Astrocyte (in vitro differentiated cells and primary cell): ENCODE measurements around the gene MFAP3L. TPM values are rescaled to one million over a fixed set of nuclear protein-coding genes. Genes with fewer than 3 reads are reported as not detected.

Experiments
- DNase-seq: peaks from one replicate; pipeline ENCODE4 v3.0.0-alpha.2; 2010; ENCODE audit warnings: low read depth
- FAIRE-seq: peaks from 2 replicates; lab custom pipeline; 2011; peaks lifted over from hg19 to GRCh38; lab: Jason Lieb, UNC
- H2AFZ ChIP-seq: 2 replicates; pipeline ENCODE4 v1.6.0; 2012; ENCODE audit warnings: low read depth, low read length, inconsistent platforms
- H3K27ac ChIP-seq: 2 replicates; pipeline ENCODE4 v1.5.1; 2011; ENCODE audit warnings: low read depth, low read length, inconsistent platforms
- H3K27me3 ChIP-seq: 2 replicates; pipeline ENCODE4 v1.6.0; 2011; ENCODE audit warnings: low read length, inconsistent platforms; ENCODE audit not compliant: insufficient read depth
- H3K36me3 ChIP-seq: 2 replicates; pipeline ENCODE4 v1.5.1; 2011; ENCODE audit warnings: low read length, inconsistent platforms; ENCODE audit not compliant: insufficient read depth
- H3K4me1 ChIP-seq: 2 replicates; pipeline ENCODE4 v1.5.1; 2011; ENCODE audit warnings: low read length, inconsistent platforms; ENCODE audit not compliant: insufficient read depth
- H3K4me2 ChIP-seq: 2 replicates; pipeline ENCODE4 v1.6.0; 2012; ENCODE audit warnings: low read length, inconsistent platforms
- H3K4me3 ChIP-seq: 2 replicates; pipeline ENCODE4 v1.5.1; 2011; ENCODE audit warnings: low read depth, mild to moderate bottlenecking, low read length, inconsistent platforms; ENCODE audit not compliant: insufficient read depth
- H3K79me2 ChIP-seq: 2 replicates; pipeline ENCODE4 v1.6.0; 2012; ENCODE audit warnings: mild to moderate bottlenecking, low read length, inconsistent platforms; ENCODE audit not compliant: insufficient read depth
- H3K9ac ChIP-seq: 2 replicates; pipeline ENCODE4 v1.6.0; 2012; ENCODE audit warnings: mild to moderate bottlenecking, low read length, inconsistent platforms
- H3K9me3 ChIP-seq: 2 replicates; pipeline ENCODE4 v1.5.1; 2012; ENCODE audit warnings: low read depth, mild to moderate bottlenecking, low read length, inconsistent platforms; ENCODE audit not compliant: insufficient read depth
- H4K20me1 ChIP-seq: 2 replicates; pipeline ENCODE4 v1.6.0; 2012; ENCODE audit warnings: low read length, inconsistent platforms; ENCODE audit not compliant: insufficient read depth
- H3K27ac Mint-ChIP-seq: one replicate; pipeline ENCODE4 v1.8.0; 2021; ENCODE audit warnings: mild to moderate bottlenecking, mixed read lengths; ENCODE audit not compliant: unreplicated experiment
- H3K27me3 Mint-ChIP-seq: one replicate; pipeline ENCODE4 v1.8.0; 2021; ENCODE audit warnings: low read depth, mixed read lengths; ENCODE audit not compliant: unreplicated experiment
- H3K36me3 Mint-ChIP-seq: one replicate; pipeline ENCODE4 v1.8.0; 2021; ENCODE audit warnings: low read depth, mixed read lengths; ENCODE audit not compliant: unreplicated experiment
- H3K4me1 Mint-ChIP-seq: one replicate; pipeline ENCODE4 v1.8.0; 2021; ENCODE audit warnings: low read depth, mixed read lengths; ENCODE audit not compliant: unreplicated experiment
- H3K4me3 Mint-ChIP-seq: one replicate; pipeline ENCODE4 v1.8.0; 2021; ENCODE audit warnings: mild to moderate bottlenecking, moderate library complexity, mixed read lengths; ENCODE audit not compliant: unreplicated experiment
- H3K9me3 Mint-ChIP-seq: one replicate; pipeline ENCODE4 v1.8.0; 2021; ENCODE audit warnings: mild to moderate bottlenecking, mixed read lengths; ENCODE audit not compliant: unreplicated experiment
- EZH2 ChIP-seq: IDR thresholded peaks from 2 replicates; pipeline ENCODE4 v1.6.1; 2012; ENCODE audit warnings: mild to moderate bottlenecking, low read length, inconsistent platforms; ENCODE audit not compliant: insufficient read depth
- total RNA-seq: library from RNA; stranded (reverse); gene quantifications from 2 replicates; pipeline ENCODE4 v1.2.1, GENCODE V29; 2021
- TF ChIP-seq, protein P1 (sequence below): IDR thresholded peaks from 2 replicates; pipeline ENCODE4 v1.5.1; 2011; ENCODE audit warnings: low read depth, mild to moderate bottlenecking, inconsistent platforms, low read length, moderate library complexity; ENCODE audit not compliant: insufficient read depth

MFAP3L gene
- total RNA-seq, 1 donor from 2014 or later = 30.2 TPM

DNA sequence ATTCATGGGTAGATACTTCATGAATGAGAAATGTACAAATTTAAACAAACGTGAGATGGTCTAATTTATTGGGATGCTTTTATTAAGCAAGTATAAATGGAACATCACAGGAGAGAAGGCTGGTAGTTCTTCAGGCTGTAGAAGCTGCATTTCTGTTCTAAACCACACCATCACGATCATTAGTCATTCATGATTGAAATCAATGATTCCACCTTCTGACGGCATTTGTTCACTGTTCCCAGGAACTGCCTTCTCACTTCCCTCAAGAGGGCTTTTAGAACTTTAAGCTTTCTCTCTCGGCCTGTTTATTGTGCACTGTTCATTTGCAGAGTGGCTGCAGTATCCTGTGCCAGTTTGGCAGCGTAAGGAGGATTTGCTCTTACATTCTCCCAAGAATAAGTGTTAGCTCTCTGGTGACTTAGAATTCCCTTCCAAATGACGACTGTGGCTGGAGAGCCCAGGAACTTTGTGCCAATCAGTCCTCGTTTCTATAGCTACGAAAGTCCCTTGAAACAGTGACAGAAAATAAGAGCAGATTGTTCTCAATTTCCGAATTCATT is 54.7 kb downstream of the MFAP3L start:
- no peaks in the 10 kb centered on the region for H3K27me3 Mint-ChIP-seq
- no peaks in the 10 kb centered on the region for H3K9me3 Mint-ChIP-seq
- Histone ChIP-seq H2AFZ (peak overlapping the region; percentile 8), H4K20me1 (no peaks in the 10 kb centered on the region), H3K4me2 (peak overlapping the region; percentile 22), H3K27ac (no peak overlapping the region), H3K4me3 (no peak overlapping the region), H3K9ac (no peak overlapping the region), H3K9me3 (no peaks in the 10 kb centered on the region), H3K27me3 (no peaks in the 10 kb centered on the region), H3K79me2 (no peaks in the 10 kb centered on the region), H3K4me1 (peaks cover 15% of the 10 kb centered on the region), H3K36me3 (no peaks in the 10 kb centered on the region)
- H3K4me3 Mint-ChIP-seq = no peak overlapping the region
- no peaks in the 10 kb centered on the region for H3K36me3 Mint-ChIP-seq
- TF ChIP-seq EZH2 = no peak
- TF ChIP-seq, protein P1, sequence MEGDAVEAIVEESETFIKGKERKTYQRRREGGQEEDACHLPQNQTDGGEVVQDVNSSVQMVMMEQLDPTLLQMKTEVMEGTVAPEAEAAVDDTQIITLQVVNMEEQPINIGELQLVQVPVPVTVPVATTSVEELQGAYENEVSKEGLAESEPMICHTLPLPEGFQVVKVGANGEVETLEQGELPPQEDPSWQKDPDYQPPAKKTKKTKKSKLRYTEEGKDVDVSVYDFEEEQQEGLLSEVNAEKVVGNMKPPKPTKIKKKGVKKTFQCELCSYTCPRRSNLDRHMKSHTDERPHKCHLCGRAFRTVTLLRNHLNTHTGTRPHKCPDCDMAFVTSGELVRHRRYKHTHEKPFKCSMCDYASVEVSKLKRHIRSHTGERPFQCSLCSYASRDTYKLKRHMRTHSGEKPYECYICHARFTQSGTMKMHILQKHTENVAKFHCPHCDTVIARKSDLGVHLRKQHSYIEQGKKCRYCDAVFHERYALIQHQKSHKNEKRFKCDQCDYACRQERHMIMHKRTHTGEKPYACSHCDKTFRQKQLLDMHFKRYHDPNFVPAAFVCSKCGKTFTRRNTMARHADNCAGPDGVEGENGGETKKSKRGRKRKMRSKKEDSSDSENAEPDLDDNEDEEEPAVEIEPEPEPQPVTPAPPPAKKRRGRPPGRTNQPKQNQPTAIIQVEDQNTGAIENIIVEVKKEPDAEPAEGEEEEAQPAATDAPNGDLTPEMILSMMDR = no peak
- peak; percentile 75 for DNase-seq
- peaks cover 36% of the 10 kb centered on the region for H3K4me1 Mint-ChIP-seq
- H3K27ac Mint-ChIP-seq = peak overlapping the region; percentile 42
- peak; percentile 39 for FAIRE-seq

DNA sequence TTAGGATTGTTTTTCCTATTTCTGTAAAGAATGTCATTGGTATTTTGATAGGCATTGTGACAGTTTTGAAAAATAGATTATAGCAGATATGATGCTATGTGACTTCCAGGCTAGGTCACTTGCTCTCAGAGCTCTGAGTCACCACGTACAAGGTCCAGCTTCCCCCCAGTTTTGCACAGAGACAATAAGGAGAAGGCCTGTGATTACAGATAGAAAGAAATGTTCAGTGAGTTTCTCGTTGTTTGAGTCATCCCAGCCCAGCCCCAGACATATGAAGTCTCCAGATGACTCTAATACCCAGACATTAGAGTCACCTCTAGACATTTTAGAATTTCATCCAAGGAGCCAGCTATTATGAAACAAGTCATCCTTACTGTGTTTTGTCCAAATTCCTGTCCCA is 57.2 kb downstream of the MFAP3L start:
- Histone ChIP-seq H4K20me1 (no peaks in the 10 kb centered on the region), H3K4me2 (peak overlapping the region; percentile 33), H3K4me1 (peaks cover 21% of the 10 kb centered on the region), H3K79me2 (no peaks in the 10 kb centered on the region), H3K9ac (no peak overlapping the region), H3K4me3 (no peak overlapping the region), H3K27me3 (no peaks in the 10 kb centered on the region), H2AFZ (no peak overlapping the region), H3K36me3 (no peaks in the 10 kb centered on the region), H3K27ac (peak overlapping the region; percentile 77), H3K9me3 (no peaks in the 10 kb centered on the region)
- Mint-ChIP-seq H3K27me3 (no peaks in the 10 kb centered on the region), H3K27ac (peak overlapping the region; percentile 98), H3K9me3 (peaks cover 3% of the 10 kb centered on the region), H3K4me3 (no peak overlapping the region), H3K36me3 (no peaks in the 10 kb centered on the region), H3K4me1 (peaks cover 39% of the 10 kb centered on the region)
- DNase-seq = peak; percentile 89
- no peak for FAIRE-seq
- no peak for TF ChIP-seq EZH2
- TF ChIP-seq, protein P1 = no peak

DNA sequence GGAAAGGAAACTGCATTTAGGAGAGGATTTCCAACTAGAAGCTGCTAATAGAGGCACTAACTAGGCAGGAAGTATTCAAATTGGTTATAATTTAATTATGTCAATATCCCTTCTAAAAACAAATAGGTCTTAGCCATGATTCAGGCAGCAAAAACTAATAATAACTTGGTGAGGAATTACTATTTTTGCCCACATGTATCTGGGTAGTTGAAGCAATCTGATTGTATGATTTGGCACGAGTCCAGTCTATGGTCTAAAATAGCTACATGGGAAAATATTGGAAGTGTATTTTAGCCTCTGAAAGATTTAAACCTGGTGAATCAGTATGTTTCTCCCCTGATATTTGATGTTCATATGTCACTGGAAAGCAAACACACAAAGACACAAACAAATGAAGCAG is 62.2 kb downstream of the MFAP3L start:
- Histone ChIP-seq H3K4me2 (no peak overlapping the region), H4K20me1 (no peaks in the 10 kb centered on the region), H3K36me3 (no peaks in the 10 kb centered on the region), H3K4me3 (no peak overlapping the region), H3K4me1 (peaks cover 10% of the 10 kb centered on the region), H3K9me3 (no peaks in the 10 kb centered on the region), H3K27me3 (no peaks in the 10 kb centered on the region), H3K27ac (no peak overlapping the region), H3K79me2 (no peaks in the 10 kb centered on the region), H2AFZ (no peak overlapping the region), H3K9ac (peak overlapping the region; percentile 14)
- no peak for TF ChIP-seq EZH2
- TF ChIP-seq, protein P1 = no peak
- Mint-ChIP-seq H3K9me3 (peaks cover 3% of the 10 kb centered on the region), H3K27me3 (no peaks in the 10 kb centered on the region), H3K4me1 (peaks cover 20% of the 10 kb centered on the region), H3K36me3 (no peaks in the 10 kb centered on the region), H3K4me3 (no peak overlapping the region), H3K27ac (peak overlapping the region; percentile 11)
- no peak for FAIRE-seq
- DNase-seq = peak; percentile 15
